Erythroblast (primary cell): ENCODE results near the gene DISC1.

Experiments
- GATA1 ChIP-seq: IDR thresholded peaks from 2 replicates; pipeline ENCODE4 v1.6.1; 2011; ENCODE audit warnings: low read depth, mild to moderate bottlenecking, control low read depth, low read length, moderate library complexity
- POLR2A ChIP-seq: IDR thresholded peaks from 2 replicates; pipeline ENCODE4 v1.6.1; 2011; ENCODE audit warnings: mild to moderate bottlenecking, low read length

DNA sequence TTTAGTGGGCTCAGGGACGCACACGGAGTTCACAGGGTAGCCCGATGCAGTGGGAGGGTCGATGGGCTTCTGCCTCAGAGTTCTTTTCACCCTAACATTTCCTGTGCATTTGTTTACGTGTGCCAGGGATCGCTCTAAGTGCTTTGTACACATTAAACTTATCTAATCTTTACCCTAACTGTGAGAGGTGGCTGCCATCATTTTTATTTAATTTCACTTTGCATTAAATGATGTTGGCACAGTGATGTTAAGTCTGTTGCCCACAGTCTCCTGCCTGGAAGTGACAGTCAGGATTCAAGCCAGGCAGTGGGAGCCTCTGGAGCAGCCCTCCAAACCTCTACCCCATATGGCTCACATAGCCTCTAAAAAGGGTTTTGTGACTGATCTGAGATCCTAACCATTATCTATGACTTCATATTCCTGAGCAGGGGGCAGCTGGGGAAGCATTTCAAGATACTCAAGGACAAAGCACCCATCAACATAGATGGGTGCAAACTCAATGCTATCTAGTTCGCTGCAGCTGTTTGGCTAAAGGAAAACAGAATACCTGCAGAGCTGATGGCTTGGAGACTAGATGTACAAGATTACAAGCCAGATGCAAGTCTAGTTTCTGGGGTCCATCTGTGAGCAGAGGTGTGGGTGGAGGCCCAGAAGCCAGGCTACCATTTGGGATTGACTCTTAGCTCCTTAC lies 303.8 kb downstream of the DISC1 start:
- TF ChIP-seq POLR2A (no peak), GATA1 (no peak)
